PFSK-1 (cell line): ENCODE results near the gene SLC50A1.

ENCODE experiments used
- FOXP2 ChIP-seq: optimal IDR thresholded peaks from 2 replicates; pipeline ENCODE3; 2011; ENCODE audit warnings: borderline replicate concordance, control low read depth, inconsistent platforms; ENCODE audit not compliant: insufficient read depth; ENCODE audit errors: extremely low read length, extremely low read depth
- POLR2AphosphoS5 ChIP-seq: IDR thresholded peaks from 2 replicates; pipeline ENCODE4 v1.6.1; 2012; ENCODE audit warnings: low read depth, mild to moderate bottlenecking, control low read depth, low read length, moderate library complexity
- REST ChIP-seq, 2 experiments: IDR thresholded peaks; 2 replicates each; pipeline versions ENCODE4 v1.6.1 to v1.8.0; 2011 to 2012; ENCODE audit warnings: low read depth in 2 of 2, low read length in 2 of 2, control low read depth in 1 of 2, inconsistent platforms in 1 of 2, mild to moderate bottlenecking in 1 of 2, moderate library complexity in 1 of 2; ENCODE audit not compliant: insufficient read depth in 1 of 2
- SIN3A ChIP-seq: IDR thresholded peaks from 2 replicates; pipeline ENCODE4 v1.6.1; 2012; ENCODE audit warnings: mild to moderate bottlenecking, low read length, moderate library complexity, borderline replicate concordance; ENCODE audit not compliant: insufficient read depth
- TAF1 ChIP-seq: IDR thresholded peaks from 2 replicates; pipeline ENCODE4 v1.6.1; 2012; ENCODE audit warnings: low read length, control low read depth, borderline replicate concordance; ENCODE audit not compliant: insufficient read depth

Gene SLC50A1

GRCh38 chr1:155182052-155182550, 46.4 kb downstream of the SLC50A1 start:
- no peak for TF ChIP-seq FOXP2
- TF ChIP-seq REST (IDR thresholded peaks at IDR 0.05; ENCODE audit: insufficient read depth in 1 of 2, low read depth in 2 of 2, low read length in 2 of 2): no peak
- TF ChIP-seq TAF1: no peak
- no peak for TF ChIP-seq POLR2AphosphoS5
- TF ChIP-seq SIN3A: no peak

GRCh38 chr1:155183775-155184221, 48.1 kb downstream of the SLC50A1 start:
- TF ChIP-seq SIN3A: no peak

- TF ChIP-seq POLR2AphosphoS5 (no peak), SIN3A (no peak), REST (IDR thresholded peaks at IDR 0.05; ENCODE audit: insufficient read depth in 1 of 2, low read depth in 2 of 2, low read length in 2 of 2) (no peak), TAF1 (no peak), FOXP2 (no peak)
These were observed 48.7 kb downstream of the SLC50A1 start for GRCh38 chr1:155184351-155184811.

GRCh38 chr1:155184835-155185782, 49.5 kb downstream of the SLC50A1 start:
- TF ChIP-seq REST (IDR thresholded peaks at IDR 0.05; ENCODE audit: insufficient read depth in 1 of 2, low read depth in 2 of 2, low read length in 2 of 2): no peak
- TF ChIP-seq TAF1: no peak
- TF ChIP-seq SIN3A: no peak
- TF ChIP-seq POLR2AphosphoS5: no peak

GRCh38 chr1:155185783-155186066, 50.1 kb downstream of the SLC50A1 start:
- no peak for TF ChIP-seq SIN3A
- no peak for TF ChIP-seq POLR2AphosphoS5
- TF ChIP-seq TAF1: no peak
- no peak for TF ChIP-seq REST (IDR thresholded peaks at IDR 0.05; ENCODE audit: insufficient read depth in 1 of 2, low read depth in 2 of 2, low read length in 2 of 2)
- no peak for TF ChIP-seq FOXP2
